ENCODE data around the gene TAF4B.
"Not testable (repeated sequence)": the region's sequence is repeated elsewhere in the genome, so short reads cannot be mapped to it uniquely, and the experiment has no call there.

Gene TAF4B

DNA sequence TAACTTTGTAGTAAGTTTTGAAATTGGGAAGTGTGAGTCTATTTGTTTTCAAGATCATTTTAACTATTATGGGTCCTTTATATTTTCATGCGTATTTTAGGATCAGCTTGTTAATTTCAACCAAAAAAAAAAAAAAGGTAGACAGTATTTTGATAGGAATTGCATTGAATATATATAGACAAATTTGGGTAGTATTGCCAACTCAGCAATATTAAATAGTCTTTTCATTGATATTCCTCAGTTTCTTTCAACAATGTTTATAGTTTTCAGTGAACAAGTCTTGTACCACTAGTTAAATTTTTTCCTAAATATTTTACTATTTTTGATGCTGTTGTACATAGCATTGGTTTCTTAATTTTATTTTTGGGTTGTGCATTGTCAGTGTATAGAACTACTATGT is 149.9 kb downstream of the TAF4B start:
- no peak overlapping the region for H2AFZ ChIP-seq (ENCODE audit: low read depth, low read length, severe bottlenecking)
- TF ChIP-seq, protein P1, sequence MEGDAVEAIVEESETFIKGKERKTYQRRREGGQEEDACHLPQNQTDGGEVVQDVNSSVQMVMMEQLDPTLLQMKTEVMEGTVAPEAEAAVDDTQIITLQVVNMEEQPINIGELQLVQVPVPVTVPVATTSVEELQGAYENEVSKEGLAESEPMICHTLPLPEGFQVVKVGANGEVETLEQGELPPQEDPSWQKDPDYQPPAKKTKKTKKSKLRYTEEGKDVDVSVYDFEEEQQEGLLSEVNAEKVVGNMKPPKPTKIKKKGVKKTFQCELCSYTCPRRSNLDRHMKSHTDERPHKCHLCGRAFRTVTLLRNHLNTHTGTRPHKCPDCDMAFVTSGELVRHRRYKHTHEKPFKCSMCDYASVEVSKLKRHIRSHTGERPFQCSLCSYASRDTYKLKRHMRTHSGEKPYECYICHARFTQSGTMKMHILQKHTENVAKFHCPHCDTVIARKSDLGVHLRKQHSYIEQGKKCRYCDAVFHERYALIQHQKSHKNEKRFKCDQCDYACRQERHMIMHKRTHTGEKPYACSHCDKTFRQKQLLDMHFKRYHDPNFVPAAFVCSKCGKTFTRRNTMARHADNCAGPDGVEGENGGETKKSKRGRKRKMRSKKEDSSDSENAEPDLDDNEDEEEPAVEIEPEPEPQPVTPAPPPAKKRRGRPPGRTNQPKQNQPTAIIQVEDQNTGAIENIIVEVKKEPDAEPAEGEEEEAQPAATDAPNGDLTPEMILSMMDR (IDR thresholded peaks at IDR 0.05; ENCODE audit: insufficient read depth, low read length, poor library complexity, severe bottlenecking): no peak
- TF ChIP-seq EZH2phosphoT487 (conservative IDR thresholded peaks at IDR 0.05; ENCODE audit: low read length): no peak
- no peaks in the 10 kb centered on the region for H3K27me3 ChIP-seq (ENCODE audit: low read length)
- no peak overlapping the region for H3K27ac ChIP-seq (ENCODE audit: low read depth, low read length)
- H3K9me3 ChIP-seq (ENCODE audit: insufficient read depth, low read length): no peaks in the 10 kb centered on the region
- peaks cover 3% of the 10 kb centered on the region; the same call in 1 of the 2 replicates for H4K20me1 ChIP-seq (ENCODE audit: low read depth, low read length)
- no peaks in the 10 kb centered on the region for H3K9me2 ChIP-seq (replicated peaks; ENCODE audit: insufficient read depth, low read length)
- no peak overlapping the region for H3K4me3 ChIP-seq (ENCODE audit: insufficient read depth, low read length, poor library complexity, severe bottlenecking)
- H3K36me3 ChIP-seq (ENCODE audit: low read length): peaks cover 11% of the 10 kb centered on the region
- no peaks in the 10 kb centered on the region for H3K79me2 ChIP-seq (ENCODE audit: insufficient read depth, low read length)
- H3K4me2 ChIP-seq (ENCODE audit: low read depth, low read length, poor library complexity, severe bottlenecking): no peak overlapping the region
- no peak overlapping the region for H3K9ac ChIP-seq (ENCODE audit: low read length)
- peaks cover 12% of the 10 kb centered on the region; the same call in 1 of the 2 replicates for H3F3A ChIP-seq (ENCODE audit: insufficient read depth)

DNA sequence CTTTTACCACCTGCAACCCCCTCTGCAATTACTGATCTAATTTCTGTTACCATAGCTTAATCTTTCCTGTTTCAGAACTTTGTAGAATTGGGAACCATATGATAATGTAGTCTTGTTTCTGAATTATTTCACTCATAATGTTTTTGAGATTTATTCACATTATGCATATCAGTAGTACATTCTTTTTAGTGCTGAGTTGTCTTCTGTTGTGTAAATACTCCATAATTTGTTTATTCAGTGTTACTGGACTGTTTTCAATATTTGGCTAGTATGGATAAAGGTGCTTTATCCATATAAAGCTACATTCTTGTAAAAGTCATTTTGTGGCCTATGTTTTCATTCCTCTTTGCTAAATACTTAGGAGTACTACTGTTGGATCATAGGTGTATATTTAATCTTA is 152.5 kb downstream of the TAF4B start:
- no peak overlapping the region for H3K27ac ChIP-seq (ENCODE audit: low read depth, low read length)
- H3K9ac ChIP-seq (ENCODE audit: low read length): no peak overlapping the region
- TF ChIP-seq, protein P1 (IDR thresholded peaks at IDR 0.05; ENCODE audit: insufficient read depth, low read length, poor library complexity, severe bottlenecking): no peak
- TF ChIP-seq EZH2phosphoT487 (conservative IDR thresholded peaks at IDR 0.05; ENCODE audit: low read length): no peak
- peaks cover 25% of the 10 kb centered on the region; the same call in 1 of the 2 replicates for H3F3A ChIP-seq (ENCODE audit: insufficient read depth)
- H3K36me3 ChIP-seq (ENCODE audit: low read length): peaks cover 15% of the 10 kb centered on the region
- no peak overlapping the region for H2AFZ ChIP-seq (ENCODE audit: low read depth, low read length, severe bottlenecking)
- peaks cover 3% of the 10 kb centered on the region; the same call in 1 of the 2 replicates for H4K20me1 ChIP-seq (ENCODE audit: low read depth, low read length)
- H3K4me3 ChIP-seq (ENCODE audit: insufficient read depth, low read length, poor library complexity, severe bottlenecking): no peak overlapping the region
- H3K27me3 ChIP-seq (ENCODE audit: low read length): no peaks in the 10 kb centered on the region
- no peak overlapping the region for H3K4me2 ChIP-seq (ENCODE audit: low read depth, low read length, poor library complexity, severe bottlenecking)
- no peaks in the 10 kb centered on the region for H3K79me2 ChIP-seq (ENCODE audit: insufficient read depth, low read length)
- no peaks in the 10 kb centered on the region for H3K9me3 ChIP-seq (ENCODE audit: insufficient read depth, low read length)
- no peaks in the 10 kb centered on the region for H3K9me2 ChIP-seq (replicated peaks; ENCODE audit: insufficient read depth, low read length)

DNA sequence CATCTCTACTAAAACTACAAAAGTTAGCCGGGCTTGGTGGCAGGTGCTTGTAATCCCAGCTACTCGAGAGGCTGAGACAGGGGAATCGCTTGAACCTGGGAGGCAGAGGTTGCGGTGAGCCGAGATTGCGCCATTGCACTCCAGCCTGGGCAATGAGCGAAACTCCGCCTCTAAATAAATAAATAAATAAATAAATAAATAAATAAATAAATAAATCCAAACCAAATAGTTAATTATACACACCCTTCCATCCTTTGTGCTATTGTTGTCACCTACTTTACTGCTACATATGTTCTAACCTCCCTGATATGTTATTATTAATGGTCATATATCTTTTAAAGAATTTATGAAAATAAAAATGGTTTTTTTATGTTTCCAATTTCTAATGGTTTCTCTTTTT is 155.3 kb downstream of the TAF4B start:
- H3K9me3 ChIP-seq (ENCODE audit: insufficient read depth, low read length); H3K27ac ChIP-seq (ENCODE audit: low read depth, low read length); H3K27me3 ChIP-seq (ENCODE audit: low read length); H3K4me3 ChIP-seq (ENCODE audit: insufficient read depth, low read length, poor library complexity, severe bottlenecking); H3K79me2 ChIP-seq (ENCODE audit: insufficient read depth, low read length); H2AFZ ChIP-seq (ENCODE audit: low read depth, low read length, severe bottlenecking); H3K9me2 ChIP-seq (replicated peaks; ENCODE audit: insufficient read depth, low read length); H3K4me2 ChIP-seq (ENCODE audit: low read depth, low read length, poor library complexity, severe bottlenecking); H3K9ac ChIP-seq (ENCODE audit: low read length); H4K20me1 ChIP-seq (ENCODE audit: low read depth, low read length): not testable (repeated sequence)
- peaks cover 25% of the 10 kb centered on the region; the same call in 1 of the 2 replicates for H3F3A ChIP-seq (ENCODE audit: insufficient read depth)
- H3K36me3 ChIP-seq (ENCODE audit: low read length): peaks cover 31% of the 10 kb centered on the region

DNA sequence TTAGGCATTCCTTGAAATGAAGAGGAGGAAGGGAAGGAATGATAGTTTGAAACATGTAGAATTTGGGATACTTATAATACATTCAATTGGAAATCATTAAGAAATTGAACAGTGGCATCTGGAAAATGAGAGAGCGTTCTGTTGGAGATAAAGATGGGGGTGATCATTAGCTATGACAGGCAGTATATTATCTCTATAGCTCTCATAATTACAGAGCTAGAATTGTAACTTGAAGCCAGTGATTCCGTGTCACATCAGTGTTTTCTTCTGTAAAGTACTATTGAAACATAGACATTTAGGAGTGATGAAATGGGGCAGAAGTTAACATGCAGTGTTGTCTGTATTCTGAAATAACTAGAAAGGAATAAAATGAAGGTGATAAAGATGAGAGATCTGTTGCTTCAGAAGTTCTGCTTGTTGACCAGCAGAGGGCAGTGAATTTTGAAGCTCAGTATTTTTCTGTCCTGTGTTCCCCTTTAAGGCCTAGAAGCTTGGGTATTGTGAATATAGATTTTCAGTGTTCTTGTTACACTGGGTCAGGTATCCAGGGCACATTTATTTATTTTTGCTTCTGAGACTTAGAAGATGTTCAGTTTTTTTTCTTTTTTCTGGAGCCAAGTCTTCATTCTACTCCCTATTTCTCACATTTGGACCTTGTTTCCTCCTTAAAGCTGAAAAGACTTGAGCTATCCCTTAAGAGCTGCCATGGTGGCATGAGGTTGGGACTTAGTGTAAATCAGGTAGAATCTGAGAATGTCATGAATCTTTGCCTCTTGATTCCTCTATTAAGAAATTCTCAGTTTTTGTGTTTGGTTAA is 157.4 kb downstream of the TAF4B start:
- Histone ChIP-seq H3K9me2 (replicated peaks; ENCODE audit: insufficient read depth, low read length) (no peaks in the 10 kb centered on the region), H3K36me3 (ENCODE audit: low read length) (peaks cover 42% of the 10 kb centered on the region), H2AFZ (ENCODE audit: low read depth, low read length, severe bottlenecking) (no peak overlapping the region)

More for the DNA sequence above, 157.4 kb downstream of the TAF4B start:
- peaks cover 3% of the 10 kb centered on the region; the same call in 1 of the 2 replicates for H4K20me1 ChIP-seq (ENCODE audit: low read depth, low read length)
- TF ChIP-seq, protein P1 (IDR thresholded peaks at IDR 0.05; ENCODE audit: insufficient read depth, low read length, poor library complexity, severe bottlenecking): peak; percentile 88
- TF ChIP-seq EZH2phosphoT487 (conservative IDR thresholded peaks at IDR 0.05; ENCODE audit: low read length): no peak
- 0 out of 2 replicates have a peak, but pooled peaks cover 5% of the 10 kb centered on the region for H3K79me2 ChIP-seq (ENCODE audit: insufficient read depth, low read length)
- H3K9me3 ChIP-seq (ENCODE audit: insufficient read depth, low read length): no peaks in the 10 kb centered on the region
- no peak overlapping the region for H3K4me3 ChIP-seq (ENCODE audit: insufficient read depth, low read length, poor library complexity, severe bottlenecking)
- H3K9ac ChIP-seq (ENCODE audit: low read length): no peak overlapping the region
- H3K27ac ChIP-seq (ENCODE audit: low read depth, low read length): no peak overlapping the region
- no peaks in the 10 kb centered on the region for H3K27me3 ChIP-seq (ENCODE audit: low read length)
- H3K4me2 ChIP-seq (ENCODE audit: low read depth, low read length, poor library complexity, severe bottlenecking): no peak overlapping the region
- peaks cover 33% of the 10 kb centered on the region for H3F3A ChIP-seq (ENCODE audit: insufficient read depth)

Data from SU-DHL-6 (cell line).